IMR-90 (cell line): ENCODE measurements around the gene PIK3R5. TPM values are rescaled to one million over a fixed set of nuclear protein-coding genes. Genes with fewer than 3 reads are reported as not detected.

Source experiments
- ATAC-seq: fragments of 200-7000 bp; cut with Tn5 transposase; 2 replicates; pipeline ENCODE4 v1.9.1; 2020; ENCODE audit warnings: low read depth, mild to moderate bottlenecking, moderate library complexity
- BruUV-seq: library from RNA; stranded (reverse); fragments of 400-500 nt; replicated peaks from 2 replicates; lab custom pipeline; 2021; lab: Mats Ljungman, UMichigan
- CTCF ChIA-PET: fragments of 300-600 bp; formaldehyde crosslinking; extraction: SDS; loops from one replicate; lab custom pipeline; 2021; ENCODE audit warnings: antibody characterized with exemption; lab: Yijun Ruan, JAX
- POLR2A ChIA-PET: fragments of 300-600 bp; sonication (Branson Sonifier 250); formaldehyde crosslinking; loops from one replicate; lab custom pipeline; 2022; ENCODE audit warnings: antibody characterized with exemption; ENCODE audit not compliant: unreplicated experiment; lab: Charles Lee
- DNase-seq: peaks from one replicate; pipeline ENCODE4 v3.0.0; 2013
- H2AFZ ChIP-seq: replicated peaks from 2 replicates; pipeline ENCODE3; 2013; ENCODE audit warnings: low read length, mild to moderate bottlenecking; ENCODE audit not compliant: poor library complexity
- H2AK5ac ChIP-seq: 2 replicates; pipeline ENCODE4 v1.6.1; 2013; ENCODE audit warnings: low read depth, low read length, inconsistent platforms
- H2AK9ac ChIP-seq: replicated peaks from 2 replicates; pipeline ENCODE3; 2013; ENCODE audit warnings: mild to moderate bottlenecking, low read depth, low read length, moderate library complexity; ENCODE audit not compliant: poor library complexity
- H2BK120ac ChIP-seq: 2 replicates; pipeline ENCODE4 v1.6.1; 2013; ENCODE audit warnings: low read depth, low read length, inconsistent platforms
- H2BK15ac ChIP-seq: 3 replicates; pipeline ENCODE4 v1.6.1; 2013; ENCODE audit warnings: low read depth, low read length, inconsistent platforms
- H2BK20ac ChIP-seq: 2 replicates; pipeline ENCODE4 v1.6.1; 2013; ENCODE audit warnings: low read depth, mild to moderate bottlenecking, inconsistent platforms, low read length, moderate library complexity
- H2BK5ac ChIP-seq: 2 replicates; pipeline ENCODE4 v1.6.1; 2013; ENCODE audit warnings: mild to moderate bottlenecking, low read depth, low read length, inconsistent platforms; ENCODE audit not compliant: poor library complexity, severe bottlenecking
- H3K14ac ChIP-seq: replicated peaks from 2 replicates; pipeline ENCODE4 v1.6.1; 2013; ENCODE audit warnings: low read depth, low read length, inconsistent platforms
- H3K18ac ChIP-seq: 2 replicates; pipeline ENCODE4 v1.6.1; 2013; ENCODE audit warnings: low read depth, low read length, control low read depth
- H3K23ac ChIP-seq: 2 replicates; pipeline ENCODE4 v1.6.1; 2013; ENCODE audit warnings: low read depth, low read length, inconsistent platforms
- H3K27ac ChIP-seq: 2 replicates; pipeline ENCODE4 v1.5.1; 2013; ENCODE audit warnings: mild to moderate bottlenecking, control low read depth, low read length; ENCODE audit not compliant: insufficient read depth
- H3K27me3 ChIP-seq: 2 replicates; pipeline ENCODE4 v1.6.1; 2013; ENCODE audit warnings: low read length; ENCODE audit not compliant: control insufficient read depth, insufficient read depth
- H3K36me3 ChIP-seq: 2 replicates; pipeline ENCODE4 v1.6.1; 2013; ENCODE audit warnings: low read length, mixed read lengths; ENCODE audit not compliant: control insufficient read depth, insufficient read depth
- H3K4ac ChIP-seq: 2 replicates; pipeline ENCODE4 v1.6.1; 2013; ENCODE audit warnings: low read depth, low read length, inconsistent platforms
- H3K4me1 ChIP-seq: 2 replicates; pipeline ENCODE4 v1.6.1; 2013; ENCODE audit warnings: low read length, mixed read lengths; ENCODE audit not compliant: control insufficient read depth, insufficient read depth
- H3K4me2 ChIP-seq: 2 replicates; pipeline ENCODE4 v1.6.1; 2013; ENCODE audit warnings: low read depth, mild to moderate bottlenecking, control low read depth, low read length, moderate library complexity
- H3K4me3 ChIP-seq: 2 replicates; pipeline ENCODE4 v1.5.1; 2013; ENCODE audit warnings: low read depth, mild to moderate bottlenecking, control low read depth, low read length, moderate library complexity; ENCODE audit not compliant: insufficient read depth
- H3K56ac ChIP-seq: 2 replicates; pipeline ENCODE4 v1.6.1; 2013; ENCODE audit warnings: low read length, inconsistent platforms; ENCODE audit not compliant: insufficient read depth; ENCODE audit errors: extremely low read depth
- H3K79me1 ChIP-seq, 2 experiments: 2 replicates each; pipeline ENCODE4 v1.6.1; 2013; ENCODE audit warnings: low read length in 2 of 2, inconsistent platforms in 1 of 2, low read depth in 1 of 2
- H3K9ac ChIP-seq: 2 replicates; pipeline ENCODE4 v1.6.1; 2013; ENCODE audit warnings: low read depth, low read length, control low read depth
- H3K9me1 ChIP-seq: 2 replicates; pipeline ENCODE4 v1.6.1; 2013; ENCODE audit warnings: low read length, inconsistent platforms; ENCODE audit not compliant: insufficient read depth
- H3K9me3 ChIP-seq: 2 replicates; pipeline ENCODE4 v1.6.1; 2013; ENCODE audit warnings: low read length; ENCODE audit not compliant: control insufficient read depth, insufficient read depth
- H4K20me1 ChIP-seq: 2 replicates; pipeline ENCODE4 v1.6.1; 2013; ENCODE audit warnings: low read length, inconsistent platforms; ENCODE audit not compliant: insufficient read depth
- H4K5ac ChIP-seq: 2 replicates; pipeline ENCODE4 v1.6.1; 2013; ENCODE audit warnings: mild to moderate bottlenecking, low read depth, low read length, control low read depth
- H4K8ac ChIP-seq, 2 experiments: 2 replicates each; pipeline ENCODE4 v1.6.1; 2013; ENCODE audit warnings: low read depth in 2 of 2, low read length in 2 of 2, control low read depth in 1 of 2, inconsistent platforms in 1 of 2
- H4K91ac ChIP-seq: 2 replicates; pipeline ENCODE4 v1.6.1; 2013; ENCODE audit warnings: low read depth, low read length, inconsistent platforms; ENCODE audit not compliant: insufficient read depth
- BHLHE40 ChIP-seq: fragments of 150-350 bp; IDR thresholded peaks from 2 replicates; pipeline ENCODE4 v1.6.1; 2016; ENCODE audit warnings: mild to moderate bottlenecking, low read depth, low read length
- CEBPB ChIP-seq: IDR thresholded peaks from 2 replicates; pipeline ENCODE4 v1.6.1; 2012; ENCODE audit warnings: low read depth, low read length, improper control_type of control experiment
- CHD1 ChIP-seq: IDR thresholded peaks from 2 replicates; pipeline ENCODE4 v1.6.1; 2012; ENCODE audit warnings: low read depth, low read length, improper control_type of control experiment
- FOS ChIP-seq: fragments of 150-350 bp; IDR thresholded peaks from 2 replicates; pipeline ENCODE4 v1.6.1; 2016; ENCODE audit warnings: low read depth, low read length
- MAFK ChIP-seq: IDR thresholded peaks from 2 replicates; pipeline ENCODE4 v1.6.1; 2012; ENCODE audit warnings: low read depth, low read length, improper control_type of control experiment
- MAZ ChIP-seq: IDR thresholded peaks from 2 replicates; pipeline ENCODE4 v1.6.1; 2012; ENCODE audit warnings: low read depth, mild to moderate bottlenecking, low read length, improper control_type of control experiment, moderate library complexity, borderline replicate concordance
- NFE2L2 ChIP-seq: fragments of 150-350 bp; IDR thresholded peaks from 2 replicates; pipeline ENCODE4 v1.6.1; 2016; ENCODE audit warnings: low read depth, mild to moderate bottlenecking, low read length
- POLR2A ChIP-seq: IDR thresholded peaks from 2 replicates; pipeline ENCODE4 v1.6.1; 2012; ENCODE audit warnings: mild to moderate bottlenecking, low read depth, low read length
- RAD21 ChIP-seq: IDR thresholded peaks from 2 replicates; pipeline ENCODE4 v1.6.1; 2012; ENCODE audit warnings: low read length, improper control_type of control experiment
- RCOR1 ChIP-seq: IDR thresholded peaks from 2 replicates; pipeline ENCODE4 v1.6.1; 2012; ENCODE audit warnings: mild to moderate bottlenecking, low read length, improper control_type of control experiment; ENCODE audit not compliant: insufficient replicate concordance
- RFX5 ChIP-seq: IDR thresholded peaks from 2 replicates; pipeline ENCODE4 v1.8.0; 2012; ENCODE audit warnings: low read depth, mild to moderate bottlenecking, low read length, moderate library complexity
- SMC3 ChIP-seq: fragments of 150-350 bp; IDR thresholded peaks from 2 replicates; pipeline ENCODE4 v1.6.1; 2016; ENCODE audit warnings: low read depth, mild to moderate bottlenecking, antibody characterized with exemption, low read length, moderate library complexity
- WGBS, 2 experiments: methylation state at CpG; one replicate each; pipeline versions ENCODE4 v1.1.5 to v1.1.7; 2013; ENCODE audit warnings: missing lambda C conversion rate in 2 of 2; ENCODE audit not compliant: insufficient read length in 1 of 2; ENCODE audit errors: extremely low coverage in 2 of 2; 5-methylcytosine and 5-hydroxymethylcytosine counted together
- dilution Hi-C: fragments of 300-500 bp; cut with HindIII; formaldehyde crosslinking; loops from one replicate; pipeline ENCODE4 v1.14.3; 2018; ENCODE audit warnings: low sequenced_read_pairs; ENCODE audit not compliant: unreplicated experiment
- in situ Hi-C: fragments of 300-500 bp; cut with MboI; formaldehyde crosslinking; loops from 3 replicates; pipeline ENCODE4 v1.14.3; 2019; ENCODE audit warnings: low sequenced_read_pairs, inconsistent platforms, mixed read lengths
- intact Hi-C: fragments of 100-400 bp; cut with micrococcal nuclease; formaldehyde crosslinking; loops from 2 replicates; pipeline ENCODE4 v1.10.0; 2022
- polyA plus RNA-seq, 3 experiments: library from polyadenylated mRNA; depleted of rRNA; stranded (reverse); fragments of >200 nt; gene quantifications; 2 replicates each; pipeline ENCODE4 v1.2.3, GENCODE V29; 2012; ENCODE audit warnings: low replicate concordance in 1 of 3
- total RNA-seq: library from RNA; depleted of rRNA; stranded (reverse); fragments of >200 nt; gene quantifications from 2 replicates; pipeline ENCODE4 v1.2.3, GENCODE V29; 2012
- TF ChIP-seq, protein P1 (sequence below): fragments of 150-350 bp; IDR thresholded peaks from 2 replicates; pipeline ENCODE4 v1.6.1; 2016; ENCODE audit warnings: low read depth, mild to moderate bottlenecking, low read length, moderate library complexity, borderline replicate concordance
- TF ChIP-seq, protein P2 (sequence below): conservative IDR thresholded peaks from 2 replicates; pipeline ENCODE4 v1.5.1; 2012; ENCODE audit warnings: mild to moderate bottlenecking, low read depth, low read length, improper control_type of control experiment
- TF ChIP-seq, protein P3 (sequence below): fragments of 150-350 bp; IDR thresholded peaks from 2 replicates; pipeline ENCODE4 v1.6.1; 2017; ENCODE audit warnings: mild to moderate bottlenecking, antibody characterized with exemption, low read length, low read depth

PIK3R5 gene
- total and polyA plus RNA-seq, 2 of the 4 experiments (the other 2 are of a cell fraction), result not detected

DNA sequence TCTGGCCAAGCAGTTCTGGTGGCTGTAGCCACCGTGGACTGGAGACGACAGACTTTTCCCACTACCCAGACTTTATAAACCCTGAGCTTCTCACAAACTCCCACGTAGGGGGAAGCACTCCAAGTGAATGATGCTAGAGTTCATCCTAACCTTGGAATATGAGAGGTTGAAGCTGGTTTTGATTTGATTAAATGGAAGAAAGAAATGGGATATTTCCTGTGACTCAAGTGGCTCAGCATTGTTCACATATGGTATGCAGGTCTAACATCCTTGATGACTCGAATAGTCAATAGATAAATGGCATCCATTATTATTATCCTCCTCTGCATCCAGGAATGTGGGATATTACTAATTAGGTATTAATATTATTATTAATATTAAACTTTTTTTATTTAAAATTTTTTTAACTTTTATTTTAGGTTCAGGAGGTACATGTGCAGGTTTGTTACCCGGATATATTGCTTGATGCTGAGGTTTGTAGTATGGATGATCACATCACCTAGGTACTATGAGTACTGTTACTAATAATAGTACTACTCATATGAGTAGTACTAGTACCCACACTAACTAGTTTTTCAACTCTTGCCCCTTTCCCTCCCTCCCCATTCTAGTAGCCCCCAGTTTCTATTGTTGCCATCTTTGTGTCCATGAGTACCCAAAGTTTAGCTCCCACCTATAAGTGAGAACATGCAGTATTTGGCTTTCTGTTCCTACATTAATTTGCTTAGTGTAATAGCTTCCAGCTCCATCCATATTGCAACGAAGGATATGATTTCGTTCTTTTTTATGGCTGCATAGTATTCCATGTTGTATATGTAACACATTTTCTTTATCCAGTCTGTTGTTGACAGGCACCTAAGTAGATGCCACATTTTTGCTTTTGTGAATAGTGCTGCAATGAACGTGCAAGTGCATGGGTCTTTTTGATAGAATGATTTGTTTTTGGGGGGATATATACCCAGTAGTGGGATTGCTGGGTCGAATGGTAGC is 121.0 kb downstream of the PIK3R5 start:
- intact Hi-C loops (no loop called here), dilution Hi-C loops (no loop called here), in situ Hi-C loops (no loop called here)
- H4K20me1 ChIP-seq, result no peaks in the 10 kb centered on the region
- ATAC-seq, result no peak
- H3K36me3 ChIP-seq, result no peaks in the 10 kb centered on the region
- no peak overlapping the region for H3K9ac ChIP-seq
- no peak overlapping the region for H3K23ac ChIP-seq
- no peak overlapping the region for H2AK5ac ChIP-seq
- H3K4me1 ChIP-seq, result no peaks in the 10 kb centered on the region
- no peak overlapping the region for H4K8ac ChIP-seq
- no peak overlapping the region for H2BK120ac ChIP-seq
- BruUV-seq, result no TSS peak
- ChIA-PET CTCF (no interaction called here), POLR2A (no interaction called here)
- H3K14ac ChIP-seq, result no peak overlapping the region
- H2BK15ac ChIP-seq, result no peak overlapping the region
- H4K5ac ChIP-seq, result no peak overlapping the region
- no peak overlapping the region for H2BK5ac ChIP-seq
- no peak overlapping the region for H3K27ac ChIP-seq
- no peaks in the 10 kb centered on the region for H3K27me3 ChIP-seq
- no peak overlapping the region for H2AFZ ChIP-seq
- no peak overlapping the region for H2AK9ac ChIP-seq
- no peak overlapping the region for H3K4me3 ChIP-seq
- no peaks in the 10 kb centered on the region for H3K9me3 ChIP-seq
- no CpG with 5 or more reads among the region's 9 CpGs for WGBS, 2 experiments
- no peak overlapping the region for H4K91ac ChIP-seq
- H3K9me1 ChIP-seq, result no peaks in the 10 kb centered on the region
- TF ChIP-seq, protein P1, sequence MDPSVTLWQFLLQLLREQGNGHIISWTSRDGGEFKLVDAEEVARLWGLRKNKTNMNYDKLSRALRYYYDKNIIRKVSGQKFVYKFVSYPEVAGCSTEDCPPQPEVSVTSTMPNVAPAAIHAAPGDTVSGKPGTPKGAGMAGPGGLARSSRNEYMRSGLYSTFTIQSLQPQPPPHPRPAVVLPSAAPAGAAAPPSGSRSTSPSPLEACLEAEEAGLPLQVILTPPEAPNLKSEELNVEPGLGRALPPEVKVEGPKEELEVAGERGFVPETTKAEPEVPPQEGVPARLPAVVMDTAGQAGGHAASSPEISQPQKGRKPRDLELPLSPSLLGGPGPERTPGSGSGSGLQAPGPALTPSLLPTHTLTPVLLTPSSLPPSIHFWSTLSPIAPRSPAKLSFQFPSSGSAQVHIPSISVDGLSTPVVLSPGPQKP, result no peak
- no peak for TF ChIP-seq FOS
- TF ChIP-seq RAD21, result no peak
- TF ChIP-seq NFE2L2, result no peak
- TF ChIP-seq, protein P2, sequence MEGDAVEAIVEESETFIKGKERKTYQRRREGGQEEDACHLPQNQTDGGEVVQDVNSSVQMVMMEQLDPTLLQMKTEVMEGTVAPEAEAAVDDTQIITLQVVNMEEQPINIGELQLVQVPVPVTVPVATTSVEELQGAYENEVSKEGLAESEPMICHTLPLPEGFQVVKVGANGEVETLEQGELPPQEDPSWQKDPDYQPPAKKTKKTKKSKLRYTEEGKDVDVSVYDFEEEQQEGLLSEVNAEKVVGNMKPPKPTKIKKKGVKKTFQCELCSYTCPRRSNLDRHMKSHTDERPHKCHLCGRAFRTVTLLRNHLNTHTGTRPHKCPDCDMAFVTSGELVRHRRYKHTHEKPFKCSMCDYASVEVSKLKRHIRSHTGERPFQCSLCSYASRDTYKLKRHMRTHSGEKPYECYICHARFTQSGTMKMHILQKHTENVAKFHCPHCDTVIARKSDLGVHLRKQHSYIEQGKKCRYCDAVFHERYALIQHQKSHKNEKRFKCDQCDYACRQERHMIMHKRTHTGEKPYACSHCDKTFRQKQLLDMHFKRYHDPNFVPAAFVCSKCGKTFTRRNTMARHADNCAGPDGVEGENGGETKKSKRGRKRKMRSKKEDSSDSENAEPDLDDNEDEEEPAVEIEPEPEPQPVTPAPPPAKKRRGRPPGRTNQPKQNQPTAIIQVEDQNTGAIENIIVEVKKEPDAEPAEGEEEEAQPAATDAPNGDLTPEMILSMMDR, result no peak
- TF ChIP-seq POLR2A, result no peak
- TF ChIP-seq CEBPB, result no peak
- TF ChIP-seq MAFK, result no peak
- no peak for TF ChIP-seq SMC3
- TF ChIP-seq CHD1, result no peak
- TF ChIP-seq RCOR1, result no peak
- TF ChIP-seq MAZ, result no peak
- TF ChIP-seq BHLHE40, result no peak
- TF ChIP-seq, protein P3, sequence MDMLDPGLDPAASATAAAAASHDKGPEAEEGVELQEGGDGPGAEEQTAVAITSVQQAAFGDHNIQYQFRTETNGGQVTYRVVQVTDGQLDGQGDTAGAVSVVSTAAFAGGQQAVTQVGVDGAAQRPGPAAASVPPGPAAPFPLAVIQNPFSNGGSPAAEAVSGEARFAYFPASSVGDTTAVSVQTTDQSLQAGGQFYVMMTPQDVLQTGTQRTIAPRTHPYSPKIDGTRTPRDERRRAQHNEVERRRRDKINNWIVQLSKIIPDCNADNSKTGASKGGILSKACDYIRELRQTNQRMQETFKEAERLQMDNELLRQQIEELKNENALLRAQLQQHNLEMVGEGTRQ, result no peak
- TF ChIP-seq RFX5, result no peak
- H3K4ac ChIP-seq, result no peak overlapping the region
- no peak for DNase-seq
- H3K4me2 ChIP-seq, result no peak overlapping the region
- H3K79me1 ChIP-seq, result no peaks in the 10 kb centered on the region
- no peak overlapping the region for H3K18ac ChIP-seq
- H2BK20ac ChIP-seq, result no peak overlapping the region
- no peak overlapping the region for H3K56ac ChIP-seq
